ENCODE measurements around the gene TRIM7.

Gene TRIM7

DNA sequence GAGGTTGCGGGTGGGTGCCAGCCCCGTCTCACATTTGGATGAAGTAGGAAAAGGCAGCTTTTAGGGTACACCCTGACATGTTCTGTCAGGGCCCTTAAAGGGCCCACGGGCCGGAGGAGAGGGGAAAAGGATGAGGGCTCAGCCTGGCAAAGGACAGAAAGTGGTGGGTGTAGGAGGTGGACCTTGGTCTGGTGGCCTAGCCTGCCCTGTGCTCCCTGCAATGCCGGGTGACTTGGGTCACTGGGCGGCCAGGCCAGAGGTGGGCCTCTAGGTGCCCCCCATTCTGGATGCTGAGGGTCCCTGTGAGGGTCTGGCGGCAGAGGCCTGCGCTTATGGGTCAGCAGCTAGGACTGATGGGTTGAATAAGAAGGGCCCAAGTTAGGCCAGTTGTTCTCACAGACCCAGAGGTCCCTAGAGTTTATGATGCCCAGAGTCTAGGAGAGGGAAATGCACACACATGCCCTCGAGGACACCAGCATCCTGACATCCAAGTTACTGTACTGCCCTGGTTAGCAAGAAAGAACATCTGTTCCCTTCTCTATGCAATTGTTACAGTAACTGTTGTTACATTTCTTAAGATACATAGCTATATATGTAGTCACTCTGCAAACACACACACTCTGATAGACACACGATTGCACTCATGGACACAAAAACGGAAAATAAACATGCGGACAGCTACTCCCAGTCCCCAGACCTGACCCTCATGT, 12.5 kb downstream of the TRIM7 start:
- in situ Hi-C loops (cut with HindIII; ENCODE audit: low pct_unique_long_range_greater_than_20kb, low sequenced_read_pairs): no loop called here
- no peak for TF ChIP-seq JUND (IDR thresholded peaks at IDR 0.05; ENCODE audit: low read depth)
- DNase-seq (ENCODE audit: low read depth in 1 of 2, low spot score in 1 of 2): no peak

DNA sequence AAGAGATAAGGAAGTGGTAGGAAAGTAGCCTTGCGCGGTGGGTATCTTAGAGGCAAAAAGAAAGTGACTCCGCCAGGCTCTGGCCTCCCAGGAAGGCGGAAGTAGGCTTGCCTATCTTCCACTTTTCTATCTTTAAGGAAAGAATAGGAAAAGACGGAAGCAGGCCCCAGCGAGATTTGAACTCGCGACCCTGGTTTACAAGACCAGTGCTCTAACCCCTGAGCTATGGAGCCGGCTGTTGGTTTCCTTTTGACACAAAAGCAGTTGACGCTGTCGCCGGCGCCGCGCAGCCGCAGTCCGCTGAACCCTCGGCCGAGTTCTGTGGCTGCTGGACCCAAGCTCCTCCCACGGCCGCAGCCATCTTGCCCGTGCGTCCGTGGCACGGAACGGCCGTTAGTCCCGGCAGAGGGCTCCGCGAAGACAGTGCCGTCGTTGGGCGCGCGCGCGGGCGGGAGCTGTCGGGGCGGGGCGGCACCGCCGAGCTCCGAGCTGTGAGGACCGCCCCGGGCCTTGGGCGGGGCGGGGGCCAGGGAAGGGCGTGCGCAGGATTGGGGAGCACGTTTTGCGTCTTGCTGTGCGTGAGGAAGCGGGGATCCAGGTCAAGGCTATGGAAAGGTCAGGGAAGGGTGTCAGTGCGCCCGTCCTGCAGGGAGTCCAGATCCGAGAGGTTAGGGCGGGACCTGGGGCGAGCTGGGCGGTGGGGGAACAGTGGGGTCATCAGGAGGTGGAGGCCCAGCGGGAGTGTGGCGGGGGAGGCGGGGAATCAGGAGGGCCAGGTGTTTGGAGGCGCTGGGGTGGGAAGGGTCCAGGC, 13.3 kb downstream of the TRIM7 start:
- TF ChIP-seq JUND (IDR thresholded peaks at IDR 0.05; ENCODE audit: low read depth): no peak
- in situ Hi-C loops (cut with HindIII; ENCODE audit: low pct_unique_long_range_greater_than_20kb, low sequenced_read_pairs): no loop called here
- DNase-seq (ENCODE audit: low read depth in 1 of 2, low spot score in 1 of 2): peak; percentile 86 to 95

DNA sequence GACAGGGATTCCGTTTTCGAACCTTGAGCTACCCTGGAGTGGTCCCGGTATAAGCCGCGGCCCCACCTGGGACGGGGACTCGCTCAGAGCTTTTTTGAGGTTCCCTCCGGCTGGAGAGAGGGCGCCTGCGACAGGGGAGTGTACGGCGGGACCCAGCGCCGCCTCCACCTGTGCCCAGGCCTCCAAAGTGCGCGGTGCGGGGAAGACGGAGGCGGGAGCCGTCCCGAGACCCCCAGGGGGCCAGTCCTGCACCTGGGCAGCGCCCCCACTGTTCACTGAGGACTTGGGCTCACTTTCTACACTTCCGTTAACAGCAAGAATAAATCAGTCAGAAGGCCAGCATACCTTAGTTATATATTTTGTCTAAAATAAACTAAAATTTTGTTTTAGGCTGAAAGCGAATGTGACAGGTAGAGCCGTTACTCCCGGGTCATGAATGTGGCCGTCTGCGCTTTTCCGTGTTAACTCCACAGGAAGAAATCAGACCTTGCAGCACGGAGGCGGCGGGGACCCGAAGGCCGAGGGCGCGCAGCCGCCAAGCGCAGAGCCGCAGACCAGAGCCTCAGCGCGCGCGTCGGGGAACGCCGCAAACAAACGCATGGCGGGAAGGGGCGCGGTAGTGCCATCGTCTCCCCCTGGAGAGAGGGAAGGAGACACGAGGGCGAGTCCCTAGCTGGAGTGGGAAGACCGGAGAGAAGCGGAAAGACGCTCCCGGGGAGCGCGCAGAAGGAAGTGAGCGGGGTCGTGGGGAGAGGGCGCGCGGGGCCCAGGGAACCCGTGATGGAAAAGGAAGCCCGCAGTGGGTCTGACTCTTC, 14.1 kb downstream of the TRIM7 start:
- peak in 1 of 2 experiments; percentile 51 for DNase-seq (ENCODE audit: low read depth in 1 of 2, low spot score in 1 of 2)
- in situ Hi-C loops (cut with HindIII; ENCODE audit: low pct_unique_long_range_greater_than_20kb, low sequenced_read_pairs): no loop called here
- TF ChIP-seq JUND (IDR thresholded peaks at IDR 0.05; ENCODE audit: low read depth): no peak

DNA sequence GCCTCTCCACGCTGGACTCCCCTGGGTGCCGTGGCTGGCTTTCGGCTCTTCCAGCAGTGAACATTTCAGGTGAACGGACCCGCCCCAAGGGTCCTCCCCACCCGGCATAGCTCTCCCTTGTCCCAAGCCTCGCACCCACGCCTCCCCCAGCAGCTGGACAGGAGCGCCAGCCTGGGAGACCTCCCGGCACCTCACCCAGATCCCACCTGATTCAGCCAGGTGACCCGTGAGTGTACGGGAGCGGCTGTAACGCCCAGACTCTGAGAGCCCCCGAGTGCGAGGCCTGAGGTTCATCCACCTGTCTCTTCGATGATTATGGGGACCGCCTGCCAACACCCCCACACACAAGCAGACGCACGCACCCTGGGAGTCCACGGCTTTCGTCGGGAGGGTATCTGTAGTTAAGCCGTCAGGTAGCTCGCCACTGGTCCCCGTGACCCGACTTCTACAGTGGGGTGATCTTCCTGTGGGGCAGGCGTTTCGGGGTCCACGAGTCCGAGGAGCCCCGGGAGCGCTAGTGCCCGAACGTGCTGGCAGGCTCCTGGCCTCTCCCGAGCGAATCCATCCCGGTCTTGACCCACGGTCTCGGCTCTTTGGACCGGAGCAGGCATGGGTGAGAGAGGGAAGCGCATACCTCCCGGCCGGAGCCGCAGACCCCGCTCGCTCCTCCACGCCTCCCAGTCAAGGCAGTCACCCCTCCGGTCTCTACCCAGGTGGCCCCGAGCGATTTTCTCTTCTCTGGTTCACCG, 14.9 kb downstream of the TRIM7 start:
- TF ChIP-seq JUND (IDR thresholded peaks at IDR 0.05; ENCODE audit: low read depth): no peak
- DNase-seq (ENCODE audit: low read depth in 1 of 2, low spot score in 1 of 2): no peak
- in situ Hi-C loops (cut with HindIII; ENCODE audit: low pct_unique_long_range_greater_than_20kb, low sequenced_read_pairs): no loop called here

DNA sequence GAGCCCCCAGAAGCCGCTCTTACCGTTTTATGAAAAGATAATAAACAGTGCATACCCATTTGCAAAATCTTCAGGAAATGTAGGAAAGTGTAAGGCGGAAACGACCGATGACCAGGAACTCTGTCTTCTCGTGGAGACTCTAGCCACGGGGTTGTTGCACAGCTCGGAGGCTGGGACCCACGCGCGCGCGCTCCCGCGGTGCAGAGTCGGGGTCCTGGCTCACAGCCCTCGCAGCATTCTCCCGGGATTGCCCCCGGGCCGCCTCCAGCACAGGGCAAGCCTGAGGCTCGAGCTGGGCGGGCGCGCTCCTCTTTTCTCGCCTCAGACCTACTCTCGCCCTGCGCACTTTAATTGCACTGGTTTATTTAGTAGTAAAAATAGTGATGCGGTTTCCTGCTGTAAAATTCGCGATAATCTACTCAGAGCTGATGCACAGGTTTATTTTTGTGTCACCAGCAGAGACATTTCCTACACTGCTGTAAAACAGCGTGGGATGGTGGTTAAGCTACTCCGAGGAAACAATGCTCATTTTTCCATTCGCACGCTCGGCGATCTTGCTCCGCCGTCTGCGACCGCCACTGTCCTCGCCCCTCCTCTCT, 15.5 kb downstream of the TRIM7 start:
- in situ Hi-C loops (cut with HindIII; ENCODE audit: low pct_unique_long_range_greater_than_20kb, low sequenced_read_pairs): no loop called here
- DNase-seq (ENCODE audit: low read depth in 1 of 2, low spot score in 1 of 2): no peak
- TF ChIP-seq JUND (IDR thresholded peaks at IDR 0.05; ENCODE audit: low read depth): no peak

DNA sequence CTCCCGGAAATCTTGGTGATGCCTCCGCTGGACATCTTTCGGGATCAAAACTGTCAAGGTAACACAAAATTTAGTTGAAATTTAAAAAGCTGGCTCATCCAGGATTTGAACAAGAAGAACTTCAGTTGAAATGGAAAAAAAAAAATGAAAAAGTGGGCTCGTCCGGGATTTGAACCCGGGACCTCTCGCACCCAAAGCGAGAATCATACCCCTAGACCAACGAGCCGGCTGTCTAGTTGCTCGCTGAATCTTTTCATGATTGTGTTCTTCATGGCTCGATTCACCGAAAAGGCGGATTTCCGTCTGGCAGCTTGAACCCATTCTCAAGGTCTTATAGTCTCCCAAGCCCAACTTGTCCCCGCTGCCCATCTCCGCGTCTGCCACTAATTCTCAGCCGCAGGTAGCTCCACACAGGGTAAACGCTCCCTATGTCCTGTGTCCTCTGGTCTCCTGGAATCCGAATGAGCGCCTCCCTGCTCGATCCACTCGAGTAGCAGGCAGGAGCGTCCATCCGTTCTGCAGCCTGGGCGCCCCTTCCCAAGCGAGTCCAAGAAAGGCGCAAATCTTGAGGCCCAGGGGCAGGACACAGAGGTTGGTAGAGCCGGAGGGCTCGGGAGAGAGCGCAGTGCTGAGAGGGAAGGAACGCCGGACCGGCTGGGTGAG, 16.2 kb downstream of the TRIM7 start:
- in situ Hi-C loops (cut with HindIII; ENCODE audit: low pct_unique_long_range_greater_than_20kb, low sequenced_read_pairs): no loop called here
- peak in 1 of 2 experiments; percentile 80 for DNase-seq (ENCODE audit: low read depth in 1 of 2, low spot score in 1 of 2)
- TF ChIP-seq JUND (IDR thresholded peaks at IDR 0.05; ENCODE audit: low read depth): no peak

DNA sequence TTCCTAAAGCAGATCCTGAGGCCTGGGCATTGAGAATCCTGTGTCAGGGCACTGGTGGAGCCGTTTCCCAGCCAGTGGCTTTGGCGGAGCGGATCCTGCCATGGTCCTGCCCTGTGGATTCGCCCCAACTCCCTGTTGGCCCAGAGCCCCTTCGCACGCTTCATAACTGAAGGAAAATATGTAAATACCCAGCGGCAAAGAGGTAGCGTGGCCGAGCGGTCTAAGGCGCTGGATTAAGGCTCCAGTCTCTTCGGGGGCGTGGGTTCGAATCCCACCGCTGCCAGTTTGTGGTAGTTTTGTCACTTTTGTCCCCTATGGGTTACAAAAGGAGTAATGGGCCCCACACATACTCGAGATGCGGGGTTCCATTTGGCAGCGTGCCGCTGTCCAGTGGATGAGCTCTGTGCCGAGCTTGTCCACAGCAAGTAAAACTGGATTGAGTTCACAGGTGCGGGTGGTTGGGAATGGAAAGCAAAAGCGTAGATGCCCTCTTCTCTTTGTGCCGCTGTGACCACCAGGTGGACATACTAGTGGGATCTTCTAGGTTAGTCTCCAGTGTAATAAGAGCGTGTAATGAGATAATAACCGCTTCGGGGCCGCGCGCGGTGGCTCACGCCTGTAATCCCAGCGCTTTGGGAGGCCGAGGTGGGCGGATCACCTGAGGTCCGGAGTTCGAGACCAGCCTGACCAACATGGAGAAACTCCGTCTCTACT, 17.3 kb downstream of the TRIM7 start:
- peak in 1 of 2 experiments; percentile 90 for DNase-seq (ENCODE audit: low read depth in 1 of 2, low spot score in 1 of 2)
- in situ Hi-C loops (cut with HindIII; ENCODE audit: low pct_unique_long_range_greater_than_20kb, low sequenced_read_pairs): no loop called here
- TF ChIP-seq JUND (IDR thresholded peaks at IDR 0.05; ENCODE audit: low read depth): no peak

DNA sequence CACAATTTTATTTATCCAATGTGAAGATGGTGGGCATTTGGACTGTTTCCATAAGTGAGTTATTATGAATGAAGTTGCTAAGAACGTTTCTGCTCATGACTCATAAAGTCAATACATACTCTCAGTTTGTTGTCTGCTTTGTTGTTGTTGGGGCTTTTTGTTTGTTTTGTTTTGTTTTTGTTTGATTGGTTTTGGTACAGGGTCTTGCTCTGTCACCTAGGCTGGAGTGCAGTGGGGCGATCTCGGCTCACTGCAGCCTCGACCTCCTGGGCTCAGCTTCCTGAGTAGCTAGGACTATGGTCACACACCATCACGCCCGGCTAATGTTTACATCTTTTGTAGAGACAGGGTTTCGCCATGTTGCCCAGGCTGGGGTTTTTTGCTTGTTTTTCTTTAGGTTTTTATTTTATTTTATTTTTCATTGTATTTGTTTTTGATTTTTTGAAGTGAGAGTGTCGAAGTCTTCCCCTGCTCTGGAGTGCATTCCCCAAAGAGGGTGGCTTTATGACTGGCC, 18.0 kb downstream of the TRIM7 start:
- DNase-seq (ENCODE audit: low read depth in 1 of 2, low spot score in 1 of 2): no peak
- no peak for TF ChIP-seq JUND (IDR thresholded peaks at IDR 0.05; ENCODE audit: low read depth)
- in situ Hi-C loops (cut with HindIII; ENCODE audit: low pct_unique_long_range_greater_than_20kb, low sequenced_read_pairs): no loop called here

DNA sequence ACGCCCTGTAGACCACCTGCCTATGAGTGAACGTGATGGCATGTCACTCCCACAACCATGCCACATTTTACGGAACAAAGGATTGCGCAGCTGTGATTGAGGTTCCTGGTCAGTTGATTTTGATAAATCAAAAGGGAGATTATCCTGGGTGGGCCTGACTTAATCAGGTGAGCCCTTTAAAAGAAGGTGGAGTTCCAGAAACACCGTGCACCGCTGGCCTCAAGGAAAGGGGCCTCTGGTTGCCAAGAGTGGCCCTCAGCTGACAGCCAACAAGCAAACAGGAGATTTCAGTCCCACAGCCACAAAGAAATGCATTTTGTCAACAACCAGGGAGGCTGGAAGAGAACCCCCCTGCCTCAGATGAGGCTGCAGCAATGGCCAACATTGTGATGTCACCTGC, 19.0 kb downstream of the TRIM7 start:
- in situ Hi-C loops (cut with HindIII; ENCODE audit: low pct_unique_long_range_greater_than_20kb, low sequenced_read_pairs): no loop called here
- no peak for TF ChIP-seq JUND (IDR thresholded peaks at IDR 0.05; ENCODE audit: low read depth)
- no peak for DNase-seq (ENCODE audit: low read depth in 1 of 2, low spot score in 1 of 2)

DNA sequence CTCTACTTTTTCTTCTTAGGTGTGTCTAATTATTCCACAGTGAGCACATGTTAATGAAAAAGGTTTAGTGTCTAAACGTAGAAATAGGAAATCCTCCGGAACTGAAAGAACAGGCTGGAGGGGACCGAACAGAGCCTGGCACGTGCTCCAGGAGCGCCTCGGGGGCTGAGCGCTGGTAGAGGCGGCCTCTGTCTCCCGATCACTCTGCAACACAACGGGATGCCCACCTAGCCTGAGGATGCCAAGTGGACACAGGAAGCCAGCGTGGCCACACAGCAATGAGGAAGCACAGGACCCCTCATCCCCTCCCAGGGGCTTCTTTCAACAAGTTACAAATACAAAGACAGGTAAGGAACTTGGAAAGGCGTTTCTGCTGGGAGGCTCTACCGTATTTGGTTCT, 19.4 kb downstream of the TRIM7 start:
- no peak for DNase-seq (ENCODE audit: low read depth in 1 of 2, low spot score in 1 of 2)
- in situ Hi-C loops (cut with HindIII; ENCODE audit: low pct_unique_long_range_greater_than_20kb, low sequenced_read_pairs): no loop called here
- no peak for TF ChIP-seq JUND (IDR thresholded peaks at IDR 0.05; ENCODE audit: low read depth)

DNA sequence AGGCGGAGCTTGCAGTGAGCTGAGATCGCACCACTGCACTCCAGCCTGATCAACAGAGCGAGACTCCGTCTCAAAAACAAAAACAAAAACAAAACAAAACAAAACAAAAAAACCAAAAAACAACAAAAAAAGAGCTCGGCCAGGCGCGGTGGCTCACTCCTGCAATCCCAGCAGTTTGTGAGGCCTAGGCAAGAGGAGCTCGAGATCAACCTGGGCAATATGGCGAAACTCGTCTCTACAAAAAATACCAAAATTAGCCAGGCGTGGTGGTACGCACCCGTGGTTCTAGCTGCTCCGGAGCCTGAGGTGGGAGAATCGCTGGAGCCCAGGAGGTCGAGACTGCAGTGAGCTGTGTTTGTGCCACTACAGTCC, 20.2 kb downstream of the TRIM7 start:
- in situ Hi-C loops (cut with HindIII; ENCODE audit: low pct_unique_long_range_greater_than_20kb, low sequenced_read_pairs): no loop called here
- DNase-seq (ENCODE audit: low read depth in 1 of 2, low spot score in 1 of 2): no peak
- no peak for TF ChIP-seq JUND (IDR thresholded peaks at IDR 0.05; ENCODE audit: low read depth)

Data from T47D (cell line).